Naive B cell (primary cell): ENCODE measurements around the gene STAT4. TPM values are rescaled to one million over a fixed set of nuclear protein-coding genes. Genes with fewer than 3 reads are reported as not detected.
A peak's percentile ranks its signal among the peaks of the same experiment; 100 is the strongest.

Experiments used
- ATAC-seq, 2 donors: fragments of 150-1000 bp; cut with Tn5 transposase; 2 replicates each; pipeline ENCODE4 v1.10.0; 2021; ENCODE audit warnings: low read depth in 2 of 2, mild to moderate bottlenecking in 2 of 2, moderate library complexity in 2 of 2
- DNase-seq: peaks from one replicate; pipeline ENCODE4 v3.0.0; 2022
- H3K27ac Mint-ChIP-seq, 6 donors: one replicate each; pipeline ENCODE4 v1.8.0; 2020 to 2022; ENCODE audit warnings: mild to moderate bottlenecking in 6 of 6, mixed read lengths in 6 of 6, moderate library complexity in 5 of 6, inconsistent platforms in 2 of 6
- H3K27me3 Mint-ChIP-seq, 3 donors: one replicate each; pipeline ENCODE4 v1.8.0; 2021 to 2022; ENCODE audit warnings: mixed read lengths in 3 of 3, mild to moderate bottlenecking in 1 of 3
- H3K36me3 Mint-ChIP-seq, 2 donors: one replicate each; pipeline ENCODE4 v1.8.0; 2020 to 2022; ENCODE audit warnings: mixed read lengths in 2 of 2, inconsistent platforms in 1 of 2, mild to moderate bottlenecking in 1 of 2
- H3K4me1 Mint-ChIP-seq, 3 donors: one replicate each; pipeline ENCODE4 v1.8.0; 2020 to 2022; ENCODE audit warnings: mixed read lengths in 3 of 3, inconsistent platforms in 1 of 3, mild to moderate bottlenecking in 1 of 3, moderate library complexity in 1 of 3
- H3K4me3 Mint-ChIP-seq, 8 donors: one replicate each; pipeline ENCODE4 v1.8.0; 2020 to 2022; ENCODE audit warnings: mild to moderate bottlenecking in 8 of 8, mixed read lengths in 8 of 8, moderate library complexity in 8 of 8, inconsistent platforms in 2 of 8
- H3K9me3 Mint-ChIP-seq, 7 donors: one replicate each; pipeline ENCODE4 v1.8.0; 2020 to 2022; ENCODE audit warnings: mixed read lengths in 7 of 7, mild to moderate bottlenecking in 5 of 7, inconsistent platforms in 2 of 7, moderate library complexity in 1 of 7
- polyA plus RNA-seq, 6 donors: library from polyadenylated mRNA; unstranded; fragments of 300-500 nt; fragmentation: Illumina TruSeq; gene quantifications; one replicate each; pipeline ENCODE4 v1.2.3, GENCODE V29; 2021; ENCODE audit warnings: low read depth in 6 of 6

The STAT4 gene
- polyA plus RNA-seq, 6 donors from 2014 or later, result 0.19 to 2.3 (median 1.2) TPM

GRCh38 chr2:191081411-191082155, 69.2 kb downstream of the STAT4 start:
- peaks cover 0 to 3% (median 0%) of the 10 kb centered on the region in 3 donors for H3K4me1 Mint-ChIP-seq
- no peak for DNase-seq
- no peak for ATAC-seq
- H3K36me3 Mint-ChIP-seq, result peaks cover 0 to under 1% of the 10 kb centered on the region in 2 donors
- H3K9me3 Mint-ChIP-seq, result peaks cover 0 to 23% (median 3%) of the 10 kb centered on the region in 7 donors
- H3K27me3 Mint-ChIP-seq, result peaks cover 0 to 5% (median 0%) of the 10 kb centered on the region in 3 donors
- no peak overlapping the region for H3K4me3 Mint-ChIP-seq
- no peak overlapping the region for H3K27ac Mint-ChIP-seq

- peaks cover 0 to 3% (median 0%) of the 10 kb centered on the region in 3 donors for H3K4me1 Mint-ChIP-seq
- H3K4me3 Mint-ChIP-seq, result no peak overlapping the region
- ATAC-seq (no peak), DNase-seq (no peak)
- H3K9me3 Mint-ChIP-seq, result peaks cover 0 to 17% (median 3%) of the 10 kb centered on the region in 7 donors
- no peaks in the 10 kb centered on the region for H3K36me3 Mint-ChIP-seq
- H3K27me3 Mint-ChIP-seq, result peaks cover 0 to 5% (median 0%) of the 10 kb centered on the region in 3 donors
- peak overlapping the region in 2 of 6 donors; percentile 18 to 67 for H3K27ac Mint-ChIP-seq
These were observed 72.5 kb downstream of the STAT4 start for GRCh38 chr2:191078165-191078867.

- no peak overlapping the region for H3K4me3 Mint-ChIP-seq
- no peaks in the 10 kb centered on the region for H3K4me1 Mint-ChIP-seq
- no peaks in the 10 kb centered on the region for H3K9me3 Mint-ChIP-seq
- H3K27ac Mint-ChIP-seq, result no peak overlapping the region
- DNase-seq (no peak), ATAC-seq (no peak)
- H3K27me3 Mint-ChIP-seq, result no peaks in the 10 kb centered on the region
- no peaks in the 10 kb centered on the region for H3K36me3 Mint-ChIP-seq
These were observed 80.5 kb downstream of the STAT4 start for GRCh38 chr2:191070276-191070675.

- Mint-ChIP-seq H3K27ac (no peak overlapping the region), H3K4me3 (no peak overlapping the region), H3K9me3 (no peaks in the 10 kb centered on the region), H3K4me1 (no peaks in the 10 kb centered on the region), H3K36me3 (peaks cover 0 to 2% of the 10 kb centered on the region in 2 donors), H3K27me3 (no peaks in the 10 kb centered on the region)
- no peak for ATAC-seq
- DNase-seq, result no peak
These were observed 81.2 kb downstream of the STAT4 start for GRCh38 chr2:191069606-191070005.

GRCh38 chr2:191066919-191067233, 83.9 kb downstream of the STAT4 start:
- Mint-ChIP-seq H3K36me3 (peaks cover 0 to 14% of the 10 kb centered on the region in 2 donors), H3K4me3 (no peak overlapping the region), H3K27ac (no peak overlapping the region), H3K4me1 (no peaks in the 10 kb centered on the region), H3K27me3 (no peaks in the 10 kb centered on the region), H3K9me3 (no peaks in the 10 kb centered on the region)
- no peak for ATAC-seq
- no peak for DNase-seq

GRCh38 chr2:191066197-191066918, 84.4 kb downstream of the STAT4 start:
- DNase-seq, result no peak
- H3K27ac Mint-ChIP-seq, result no peak overlapping the region
- H3K27me3 Mint-ChIP-seq, result no peaks in the 10 kb centered on the region
- no peak overlapping the region for H3K4me3 Mint-ChIP-seq
- H3K9me3 Mint-ChIP-seq, result no peaks in the 10 kb centered on the region
- H3K4me1 Mint-ChIP-seq, result no peaks in the 10 kb centered on the region
- ATAC-seq, result no peak
- H3K36me3 Mint-ChIP-seq, result peaks cover 0 to 14% of the 10 kb centered on the region in 2 donors

GRCh38 chr2:191065785-191066184, 85.0 kb downstream of the STAT4 start:
- Mint-ChIP-seq H3K27ac (no peak overlapping the region), H3K9me3 (no peaks in the 10 kb centered on the region), H3K4me1 (no peaks in the 10 kb centered on the region), H3K36me3 (peaks cover 0 to 14% of the 10 kb centered on the region in 2 donors), H3K4me3 (no peak overlapping the region), H3K27me3 (no peaks in the 10 kb centered on the region)
- no peak for DNase-seq
- no peak for ATAC-seq

- Mint-ChIP-seq H3K4me3 (peak overlapping the region in 1 of 8 donors; percentile 59), H3K27ac (no peak overlapping the region), H3K27me3 (no peaks in the 10 kb centered on the region), H3K4me1 (no peaks in the 10 kb centered on the region), H3K9me3 (no peaks in the 10 kb centered on the region), H3K36me3 (peaks cover 0 to 14% of the 10 kb centered on the region in 2 donors)
- ATAC-seq (no peak), DNase-seq (no peak)
These were observed 86.2 kb downstream of the STAT4 start for GRCh38 chr2:191064590-191064989.

GRCh38 chr2:191063584-191063983, 87.2 kb downstream of the STAT4 start:
- Mint-ChIP-seq H3K27me3 (no peaks in the 10 kb centered on the region), H3K4me1 (no peaks in the 10 kb centered on the region), H3K9me3 (no peaks in the 10 kb centered on the region), H3K27ac (no peak overlapping the region), H3K36me3 (peaks cover 0 to 14% of the 10 kb centered on the region in 2 donors), H3K4me3 (no peak overlapping the region)
- DNase-seq, result no peak
- ATAC-seq, result no peak

- Mint-ChIP-seq H3K27me3 (peaks cover 0 to 8% (median 4%) of the 10 kb centered on the region in 3 donors), H3K4me1 (peaks cover 0 to 2% (median 0%) of the 10 kb centered on the region in 3 donors), H3K27ac (no peak overlapping the region), H3K36me3 (peaks cover 0 to 14% of the 10 kb centered on the region in 2 donors), H3K4me3 (no peak overlapping the region), H3K9me3 (no peaks in the 10 kb centered on the region)
- DNase-seq (no peak), ATAC-seq (no peak)
These were observed 89.3 kb downstream of the STAT4 start for GRCh38 chr2:191061381-191061980.

GRCh38 chr2:191059308-191059707, 91.5 kb downstream of the STAT4 start:
- peaks cover 0 to 9% of the 10 kb centered on the region in 2 donors for H3K36me3 Mint-ChIP-seq
- no peak for DNase-seq
- H3K27ac Mint-ChIP-seq, result no peak overlapping the region
- H3K4me3 Mint-ChIP-seq, result no peak overlapping the region
- H3K4me1 Mint-ChIP-seq, result peaks cover 0 to 2% (median 0%) of the 10 kb centered on the region in 3 donors
- ATAC-seq, result no peak
- no peaks in the 10 kb centered on the region for H3K9me3 Mint-ChIP-seq
- H3K27me3 Mint-ChIP-seq, result peaks cover 0 to 8% (median 4%) of the 10 kb centered on the region in 3 donors

GRCh38 chr2:191056228-191056627, 94.6 kb downstream of the STAT4 start:
- H3K36me3 Mint-ChIP-seq, result no peaks in the 10 kb centered on the region
- no peak overlapping the region for H3K4me3 Mint-ChIP-seq
- H3K27me3 Mint-ChIP-seq, result peaks cover 0 to 8% (median 4%) of the 10 kb centered on the region in 3 donors
- no peaks in the 10 kb centered on the region for H3K9me3 Mint-ChIP-seq
- DNase-seq (no peak), ATAC-seq (no peak)
- H3K4me1 Mint-ChIP-seq, result peaks cover 0 to 2% (median 0%) of the 10 kb centered on the region in 3 donors
- H3K27ac Mint-ChIP-seq, result peak overlapping the region in 1 of 6 donors; percentile 88

- ATAC-seq (no peak), DNase-seq (no peak)
- no peak overlapping the region for H3K27ac Mint-ChIP-seq
- peaks cover 0 to 8% (median 4%) of the 10 kb centered on the region in 3 donors for H3K27me3 Mint-ChIP-seq
- no peaks in the 10 kb centered on the region for H3K36me3 Mint-ChIP-seq
- no peak overlapping the region for H3K4me3 Mint-ChIP-seq
- H3K9me3 Mint-ChIP-seq, result no peaks in the 10 kb centered on the region
- peaks cover 0 to 2% (median 0%) of the 10 kb centered on the region in 3 donors for H3K4me1 Mint-ChIP-seq
These were observed 97.5 kb downstream of the STAT4 start for GRCh38 chr2:191053256-191053655.
